Measurements from ENCODE around the gene CTNNB1.

CTNNB1 gene

GRCh38 chr3:41234823-41235721 is 35.8 kb downstream of the CTNNB1 start:
- peaks cover 97% of the 10 kb centered on the region for H3K36me3 ChIP-seq (ENCODE audit: insufficient read depth, low read length)
- H3K9ac ChIP-seq (ENCODE audit: low read length): no peak overlapping the region
- H3K4me1 ChIP-seq (ENCODE audit: insufficient read depth, low read length, severe bottlenecking): no peaks in the 10 kb centered on the region
- H3K9me2 ChIP-seq (ENCODE audit: low read depth, low read length): no peaks in the 10 kb centered on the region
- no peaks in the 10 kb centered on the region for H3K79me2 ChIP-seq (ENCODE audit: insufficient read depth, low read length)
- no peaks in the 10 kb centered on the region for H3K27me3 ChIP-seq (ENCODE audit: insufficient read depth, low read length)
- H3K27ac ChIP-seq (ENCODE audit: low read depth, low read length, poor library complexity, severe bottlenecking): no peak overlapping the region
- no peaks in the 10 kb centered on the region for H4K20me1 ChIP-seq (ENCODE audit: insufficient read depth, low read length)
- no peaks in the 10 kb centered on the region for H3F3A ChIP-seq (ENCODE audit: insufficient read depth, low read length)
- no peak overlapping the region for H2AFZ ChIP-seq (ENCODE audit: low read length)
- no peaks in the 10 kb centered on the region for H3K9me3 ChIP-seq (ENCODE audit: low read length)
- TF ChIP-seq CTCF (IDR thresholded peaks at IDR 0.05; ENCODE audit: low read length) (no peak), EZH2 (IDR thresholded peaks at IDR 0.05; ENCODE audit: borderline replicate concordance, low read length) (no peak)
- H3K4me2 ChIP-seq (ENCODE audit: low read length): no peak overlapping the region
- no peak overlapping the region for H3K4me3 ChIP-seq (ENCODE audit: low read depth, low read length, poor library complexity, severe bottlenecking)

GRCh38 chr3:41236228-41236627 is 36.9 kb downstream of the CTNNB1 start:
- Histone ChIP-seq H3K27me3 (ENCODE audit: insufficient read depth, low read length) (no peaks in the 10 kb centered on the region), H3K9me3 (ENCODE audit: low read length) (no peaks in the 10 kb centered on the region), H3K9ac (ENCODE audit: low read length) (no peak overlapping the region), H2AFZ (ENCODE audit: low read length) (no peak overlapping the region), H3K79me2 (ENCODE audit: insufficient read depth, low read length) (no peaks in the 10 kb centered on the region), H4K20me1 (ENCODE audit: insufficient read depth, low read length) (no peaks in the 10 kb centered on the region), H3K36me3 (ENCODE audit: insufficient read depth, low read length) (peaks cover 98% of the 10 kb centered on the region), H3K4me3 (ENCODE audit: low read depth, low read length, poor library complexity, severe bottlenecking) (no peak overlapping the region), H3K4me2 (ENCODE audit: low read length) (no peak overlapping the region), H3F3A (ENCODE audit: insufficient read depth, low read length) (no peaks in the 10 kb centered on the region), H3K9me2 (ENCODE audit: low read depth, low read length) (no peaks in the 10 kb centered on the region), H3K4me1 (ENCODE audit: insufficient read depth, low read length, severe bottlenecking) (no peaks in the 10 kb centered on the region), H3K27ac (ENCODE audit: low read depth, low read length, poor library complexity, severe bottlenecking) (no peak overlapping the region)
- TF ChIP-seq CTCF (IDR thresholded peaks at IDR 0.05; ENCODE audit: low read length) (no peak), EZH2 (IDR thresholded peaks at IDR 0.05; ENCODE audit: borderline replicate concordance, low read length) (no peak)

- no peaks in the 10 kb centered on the region for H3K79me2 ChIP-seq (ENCODE audit: insufficient read depth, low read length)
- H3K4me1 ChIP-seq (ENCODE audit: insufficient read depth, low read length, severe bottlenecking): no peaks in the 10 kb centered on the region
- no peak overlapping the region for H3K27ac ChIP-seq (ENCODE audit: low read depth, low read length, poor library complexity, severe bottlenecking)
- no peak for TF ChIP-seq CTCF (IDR thresholded peaks at IDR 0.05; ENCODE audit: low read length)
- TF ChIP-seq EZH2 (IDR thresholded peaks at IDR 0.05; ENCODE audit: borderline replicate concordance, low read length): no peak
- peaks cover 90% of the 10 kb centered on the region for H3K36me3 ChIP-seq (ENCODE audit: insufficient read depth, low read length)
- H2AFZ ChIP-seq (ENCODE audit: low read length): no peak overlapping the region
- no peaks in the 10 kb centered on the region for H3K9me2 ChIP-seq (ENCODE audit: low read depth, low read length)
- H4K20me1 ChIP-seq (ENCODE audit: insufficient read depth, low read length): no peaks in the 10 kb centered on the region
- H3K4me3 ChIP-seq (ENCODE audit: low read depth, low read length, poor library complexity, severe bottlenecking): no peak overlapping the region
- H3K4me2 ChIP-seq (ENCODE audit: low read length): no peak overlapping the region
- no peaks in the 10 kb centered on the region for H3F3A ChIP-seq (ENCODE audit: insufficient read depth, low read length)
- H3K9ac ChIP-seq (ENCODE audit: low read length): no peak overlapping the region
- H3K27me3 ChIP-seq (ENCODE audit: insufficient read depth, low read length): no peaks in the 10 kb centered on the region
- H3K9me3 ChIP-seq (ENCODE audit: low read length): no peaks in the 10 kb centered on the region
These were observed 38.6 kb downstream of the CTNNB1 start for GRCh38 chr3:41237907-41238306.
